PC-3 (cell line): ENCODE measurements around the gene TJAP1. TPM values are rescaled to one million over a fixed set of nuclear protein-coding genes. Genes with fewer than 3 reads are reported as not detected.
A peak's percentile ranks its signal among the peaks of the same experiment; 100 is the strongest.

Source experiments
- ATAC-seq: fragments of 200-7000 bp; cut with Tn5 transposase; 2 replicates; pipeline ENCODE4 v1.9.1; 2020; ENCODE audit warnings: mild to moderate bottlenecking, moderate library complexity
- BruUV-seq: library from RNA; stranded (reverse); fragments of 400-500 nt; replicated peaks from 2 replicates; lab custom pipeline; 2021; lab: Mats Ljungman, UMichigan
- CTCF ChIA-PET: fragments of 300-600 bp; sonication (Branson Sonifier 250); formaldehyde crosslinking; loops from one replicate; lab custom pipeline; 2022; ENCODE audit warnings: antibody characterized with exemption; lab: Charles Lee
- POLR2A ChIA-PET: fragments of 300-600 bp; sonication (Branson Sonifier 250); formaldehyde crosslinking; loops from one replicate; lab custom pipeline; 2022; ENCODE audit warnings: antibody characterized with exemption; ENCODE audit not compliant: unreplicated experiment; lab: Charles Lee
- DNase-seq: peaks from one replicate; pipeline ENCODE4 v3.0.0-alpha.2; 2015
- H2AFZ ChIP-seq: fragments of 300-600 bp; sonication (generic); 2 replicates; pipeline ENCODE4 v1.6.0; 2016; ENCODE audit warnings: antibody characterized with exemption, low read length
- H3F3A ChIP-seq: fragments of 300-600 bp; sonication (generic); one replicate; pipeline ENCODE4 v1.6.0; 2017; ENCODE audit warnings: antibody characterized with exemption, low read length, control low read depth, mild to moderate bottlenecking; ENCODE audit not compliant: unreplicated experiment
- H3K27ac ChIP-seq: fragments of 300-600 bp; sonication (generic); 2 replicates; pipeline ENCODE4 v1.5.1; 2016; ENCODE audit warnings: mild to moderate bottlenecking, low read length
- H3K27me3 ChIP-seq: fragments of 300-600 bp; sonication (generic); 2 replicates; pipeline ENCODE4 v1.6.1; 2016; ENCODE audit warnings: low read length, mixed read lengths
- H3K36me3 ChIP-seq: fragments of 300-600 bp; sonication (generic); 2 replicates; pipeline ENCODE4 v1.6.1; 2016; ENCODE audit warnings: low read depth, mixed run types, low read length, mixed read lengths
- H3K4me1 ChIP-seq: fragments of 300-600 bp; sonication (generic); 2 replicates; pipeline ENCODE4 v1.5.1; 2016; ENCODE audit warnings: low read length; ENCODE audit not compliant: insufficient read depth
- H3K4me2 ChIP-seq: fragments of 300-600 bp; sonication (generic); 2 replicates; pipeline ENCODE4 v1.6.0; 2016; ENCODE audit warnings: low read length
- H3K4me3 ChIP-seq: fragments of 300-600 bp; sonication (generic); 2 replicates; pipeline ENCODE4 v1.5.1; 2016; ENCODE audit warnings: mild to moderate bottlenecking, low read length, mixed read lengths
- H3K79me2 ChIP-seq: fragments of 300-600 bp; sonication (generic); 2 replicates; pipeline ENCODE4 v1.6.1; 2017; ENCODE audit warnings: low read length, mixed read lengths
- H3K9ac ChIP-seq: fragments of 300-600 bp; sonication (generic); 2 replicates; pipeline ENCODE4 v1.6.0; 2016; ENCODE audit warnings: mild to moderate bottlenecking, low read length
- H3K9me2 ChIP-seq: fragments of 300-600 bp; sonication (generic); replicated peaks from 2 replicates; pipeline ENCODE4 v1.6.1; 2016; ENCODE audit warnings: mixed run types, low read length, mixed read lengths
- H3K9me3 ChIP-seq: fragments of 300-600 bp; sonication (generic); 2 replicates; pipeline ENCODE4 v1.6.1; 2016; ENCODE audit warnings: low read length, mixed read lengths
- H4K20me1 ChIP-seq: fragments of 300-600 bp; sonication (generic); 2 replicates; pipeline ENCODE4 v1.6.1; 2016; ENCODE audit warnings: low read length, mixed read lengths
- EZH2 ChIP-seq: fragments of 300-600 bp; sonication (generic); IDR thresholded peaks from one replicate; pipeline ENCODE4 v1.6.1; 2017; ENCODE audit warnings: antibody characterized with exemption, mild to moderate bottlenecking, low read length; ENCODE audit not compliant: unreplicated experiment
- intact Hi-C: fragments of 100-400 bp; cut with micrococcal nuclease; formaldehyde crosslinking; loops from 2 replicates; pipeline ENCODE4 v1.9.0; 2023
- total RNA-seq: library from RNA; depleted of rRNA; stranded (reverse); fragments of >200 nt; gene quantifications from 2 replicates; pipeline ENCODE4 v1.2.3, GENCODE V29; 2014
- TF ChIP-seq, protein P1 (sequence below): fragments of 300-600 bp; sonication (generic); conservative IDR thresholded peaks from 2 replicates; pipeline ENCODE4 v1.5.1; 2017; ENCODE audit warnings: antibody characterized with exemption, low read depth, mild to moderate bottlenecking, low read length

TJAP1 gene
- total RNA-seq, 1 experiment from 2014 or later: 28.5 TPM

DNA sequence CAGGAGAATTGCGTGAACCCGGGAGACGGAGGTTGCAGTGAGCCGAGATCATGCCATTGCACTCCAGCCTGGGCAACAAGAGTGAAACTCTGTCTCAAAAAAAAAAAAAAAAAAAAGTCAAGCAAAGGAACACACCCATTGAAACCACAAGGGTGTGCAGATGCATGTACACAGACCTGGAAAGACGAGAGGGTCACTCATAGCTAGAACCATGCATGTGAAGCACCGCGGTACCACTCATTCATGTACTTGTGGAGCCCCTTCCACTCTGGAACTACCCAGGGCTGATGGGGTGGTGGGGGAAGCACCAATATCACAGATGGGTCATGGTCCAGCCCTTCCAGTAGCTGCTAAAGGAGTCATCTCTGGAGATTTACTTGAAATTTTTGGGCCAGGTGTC lies 7.4 kb upstream of the TJAP1 start:
- Histone ChIP-seq H3K4me3 (no peak overlapping the region), H3K27ac (no peak overlapping the region), H3K9ac (no peak overlapping the region), H3K4me1 (peaks cover 9% of the 10 kb centered on the region; the same call in 1 of the 2 replicates), H3K27me3 (no peaks in the 10 kb centered on the region), H3K36me3 (no peaks in the 10 kb centered on the region), H3K4me2 (no peak overlapping the region), H3K9me3 (no peaks in the 10 kb centered on the region), H4K20me1 (no peaks in the 10 kb centered on the region), H3K9me2 (no peaks in the 10 kb centered on the region), H2AFZ (no peak overlapping the region), H3F3A (no peaks in the 10 kb centered on the region), H3K79me2 (no peaks in the 10 kb centered on the region)
- ATAC-seq (no peak), DNase-seq (no peak)
- intact Hi-C loops: no loop called here
- ChIA-PET POLR2A (interaction anchor here (0.6 kb wide), 1 partner anchor 13 kb away, joined by 13 read pairs; no protein-coding TSS in a partner anchor), CTCF (no interaction called here)
- TF ChIP-seq, protein P1, sequence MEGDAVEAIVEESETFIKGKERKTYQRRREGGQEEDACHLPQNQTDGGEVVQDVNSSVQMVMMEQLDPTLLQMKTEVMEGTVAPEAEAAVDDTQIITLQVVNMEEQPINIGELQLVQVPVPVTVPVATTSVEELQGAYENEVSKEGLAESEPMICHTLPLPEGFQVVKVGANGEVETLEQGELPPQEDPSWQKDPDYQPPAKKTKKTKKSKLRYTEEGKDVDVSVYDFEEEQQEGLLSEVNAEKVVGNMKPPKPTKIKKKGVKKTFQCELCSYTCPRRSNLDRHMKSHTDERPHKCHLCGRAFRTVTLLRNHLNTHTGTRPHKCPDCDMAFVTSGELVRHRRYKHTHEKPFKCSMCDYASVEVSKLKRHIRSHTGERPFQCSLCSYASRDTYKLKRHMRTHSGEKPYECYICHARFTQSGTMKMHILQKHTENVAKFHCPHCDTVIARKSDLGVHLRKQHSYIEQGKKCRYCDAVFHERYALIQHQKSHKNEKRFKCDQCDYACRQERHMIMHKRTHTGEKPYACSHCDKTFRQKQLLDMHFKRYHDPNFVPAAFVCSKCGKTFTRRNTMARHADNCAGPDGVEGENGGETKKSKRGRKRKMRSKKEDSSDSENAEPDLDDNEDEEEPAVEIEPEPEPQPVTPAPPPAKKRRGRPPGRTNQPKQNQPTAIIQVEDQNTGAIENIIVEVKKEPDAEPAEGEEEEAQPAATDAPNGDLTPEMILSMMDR: no peak
- BruUV-seq: no TSS peak

DNA sequence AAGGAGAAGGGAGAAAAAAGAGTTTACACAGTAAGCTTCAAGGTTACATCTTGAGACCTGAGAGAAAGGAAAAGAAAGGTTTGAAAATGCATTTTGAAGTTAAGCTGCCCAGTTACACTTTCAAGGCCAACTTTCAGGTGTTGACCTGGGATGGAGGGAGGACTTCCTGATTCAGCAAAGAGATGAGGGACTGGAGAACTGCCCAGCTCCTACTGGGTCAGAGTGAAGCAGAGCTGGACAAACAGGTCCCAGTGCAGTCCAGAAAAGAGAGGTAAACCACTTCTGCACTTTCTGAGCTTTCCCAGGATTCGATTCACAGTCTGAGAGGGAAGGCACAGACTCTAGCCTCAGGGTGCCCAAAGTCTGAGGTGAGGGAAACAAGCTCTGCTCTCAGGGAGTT lies 6.0 kb upstream of the TJAP1 start:
- CTCF ChIA-PET: no interaction called here

DNA sequence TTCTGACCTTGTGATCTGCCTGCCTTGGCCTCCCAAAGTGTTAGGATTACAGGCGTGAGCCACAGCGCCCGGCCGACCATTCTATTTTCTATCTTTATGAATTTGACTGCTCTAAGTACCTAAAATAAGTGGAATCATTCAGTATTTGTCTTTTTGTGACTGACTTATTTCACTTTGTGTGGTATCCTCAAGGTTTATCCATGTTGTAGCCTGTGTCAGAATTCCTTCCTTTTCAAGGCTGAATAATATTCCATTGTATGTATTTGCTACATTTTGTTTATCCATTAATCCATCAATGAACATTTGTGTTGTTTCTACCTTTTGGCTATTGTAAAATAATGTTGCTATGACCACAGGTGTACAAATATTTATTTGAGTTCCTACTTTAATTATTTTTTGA lies 4.9 kb upstream of the TJAP1 start:
- intact Hi-C loops: no loop called here
- BruUV-seq: no TSS peak
- Histone ChIP-seq H3K79me2 (peaks cover 1% of the 10 kb centered on the region), H3K9ac (no peak overlapping the region), H3K27ac (no peak overlapping the region), H3K9me2 (no peaks in the 10 kb centered on the region), H3K9me3 (no peaks in the 10 kb centered on the region), H3K36me3 (no peaks in the 10 kb centered on the region), H2AFZ (no peak overlapping the region), H3K4me3 (no peak overlapping the region), H3K4me2 (no peak overlapping the region), H3K4me1 (peaks cover 15% of the 10 kb centered on the region), H4K20me1 (no peaks in the 10 kb centered on the region), H3K27me3 (no peaks in the 10 kb centered on the region), H3F3A (no peaks in the 10 kb centered on the region)
- POLR2A ChIA-PET: no interaction called here
- CTCF ChIA-PET: no interaction called here
- DNase-seq (no peak), ATAC-seq (no peak)
- no peak for TF ChIP-seq EZH2
- TF ChIP-seq, protein P1: no peak

More for the DNA sequence above, 6.0 kb upstream of the TJAP1 start:
- no peak overlapping the region for H2AFZ ChIP-seq
- no peak overlapping the region for H3K4me3 ChIP-seq
- H3K27ac ChIP-seq: no peak overlapping the region
- POLR2A ChIA-PET: no interaction called here
- H3F3A ChIP-seq: no peaks in the 10 kb centered on the region
- H3K9ac ChIP-seq: no peak overlapping the region
- DNase-seq (peak; percentile 55), ATAC-seq (peak; percentile 58)
- intact Hi-C loops: no loop called here
- no TSS peak for BruUV-seq
- TF ChIP-seq, protein P1: no peak
- no peak for TF ChIP-seq EZH2
- H3K9me2 ChIP-seq: no peaks in the 10 kb centered on the region
- no peaks in the 10 kb centered on the region for H4K20me1 ChIP-seq
- H3K4me1 ChIP-seq: peaks cover 9% of the 10 kb centered on the region; the same call in 1 of the 2 replicates
- H3K9me3 ChIP-seq: no peaks in the 10 kb centered on the region
- H3K36me3 ChIP-seq: no peaks in the 10 kb centered on the region
- no peaks in the 10 kb centered on the region for H3K79me2 ChIP-seq
- H3K4me2 ChIP-seq: peak overlapping the region; percentile 9; the same call in 1 of the 2 replicates
- no peaks in the 10 kb centered on the region for H3K27me3 ChIP-seq
